AG04449 (cell line): ENCODE results near the gene SETBP1.

Source experiments
- CTCF ChIA-PET: fragments of 350-600 bp; formaldehyde crosslinking; extraction: SDS; loops from one replicate; lab custom pipeline; 2021; ENCODE audit warnings: antibody characterized with exemption; lab: Yijun Ruan, JAX
- POLR2A ChIA-PET: fragments of 400-600, 350-600 bp; formaldehyde crosslinking; extraction: SDS; loops from one replicate; lab custom pipeline; 2020; ENCODE audit warnings: antibody characterized with exemption, inconsistent platforms; lab: Yijun Ruan, JAX
- DNase-seq: peaks from one replicate; pipeline ENCODE4 v3.0.0-alpha.2; 2010; ENCODE audit warnings: low read depth, low spot score
- H3K4me3 ChIP-seq: 2 replicates; pipeline ENCODE4 v1.5.1; 2011; ENCODE audit warnings: low read depth, mild to moderate bottlenecking, control low read depth, low read length
- CTCF ChIP-seq: IDR thresholded peaks from one replicate; pipeline ENCODE4 v1.5.1; 2011; ENCODE audit warnings: mild to moderate bottlenecking, moderate library complexity, low read length, control low read depth, inconsistent platforms; ENCODE audit not compliant: insufficient read depth; ENCODE audit errors: missing control alignments

The SETBP1 gene

GRCh38 chr18:44726059-44726421 lies 45.4 kb downstream of the SETBP1 start:
- ChIA-PET POLR2A (no interaction called here), CTCF (interaction anchor here (0.9 to 1.9 kb wide), 4 partner anchors 12 to 487 kb away, joined by 3 to 6 read pairs (median 3); no protein-coding TSS in a partner anchor)
- TF ChIP-seq CTCF = no peak
- no peak for DNase-seq
- H3K4me3 ChIP-seq = no peak overlapping the region

GRCh38 chr18:44727291-44727690 lies 46.6 kb downstream of the SETBP1 start:
- no peak for TF ChIP-seq CTCF
- ChIA-PET CTCF (no interaction called here), POLR2A (no interaction called here)

GRCh38 chr18:44729631-44730101 lies 49.0 kb downstream of the SETBP1 start:
- ChIA-PET POLR2A (interaction anchor here (0.7 to 1.0 kb wide), 2 partner anchors 13 to 440 kb away, joined by 3 read pairs; no protein-coding TSS in a partner anchor), CTCF (interaction anchor here (1.6 kb wide), 1 partner anchor 51 kb away, joined by 4 read pairs; no protein-coding TSS in a partner anchor)
- no peak for TF ChIP-seq CTCF
- DNase-seq = peak; percentile 64
- no peak overlapping the region for H3K4me3 ChIP-seq

More at GRCh38 chr18:44727291-44727690, 46.6 kb downstream of the SETBP1 start:
- no peak overlapping the region for H3K4me3 ChIP-seq
- no peak for DNase-seq

GRCh38 chr18:44730803-44731529 lies 50.3 kb downstream of the SETBP1 start:
- no peak overlapping the region for H3K4me3 ChIP-seq
- DNase-seq = no peak
- TF ChIP-seq CTCF = no peak
- ChIA-PET POLR2A (no interaction called here), CTCF (interaction anchor here (0.6 kb wide), 1 partner anchor 80 kb away, joined by 3 read pairs; no protein-coding TSS in a partner anchor)

GRCh38 chr18:44731530-44732237 lies 51.0 kb downstream of the SETBP1 start:
- POLR2A ChIA-PET = no interaction called here
- peak; percentile 56 for DNase-seq
- CTCF ChIA-PET = interaction anchor here (1.3 kb wide), 1 partner anchor 1111 kb away, joined by 3 read pairs; no protein-coding TSS in a partner anchor
- H3K4me3 ChIP-seq = no peak overlapping the region
- TF ChIP-seq CTCF = no peak

GRCh38 chr18:44732238-44732563 lies 51.5 kb downstream of the SETBP1 start:
- H3K4me3 ChIP-seq = no peak overlapping the region
- no peak for TF ChIP-seq CTCF
- ChIA-PET POLR2A (no interaction called here), CTCF (interaction anchor here (1.3 kb wide), 1 partner anchor 1112 kb away, joined by 3 read pairs; no protein-coding TSS in a partner anchor)
- DNase-seq = no peak
